Measurements from ENCODE around the gene RAB4B. TPM values are rescaled to one million over a fixed set of nuclear protein-coding genes. Genes with fewer than 3 reads are reported as not detected.
A peak's percentile ranks its signal among the peaks of the same experiment; 100 is the strongest.

The RAB4B gene
- total RNA-seq, 2 donors from 2014 or later = 52.4 to 55.4 TPM

DNA sequence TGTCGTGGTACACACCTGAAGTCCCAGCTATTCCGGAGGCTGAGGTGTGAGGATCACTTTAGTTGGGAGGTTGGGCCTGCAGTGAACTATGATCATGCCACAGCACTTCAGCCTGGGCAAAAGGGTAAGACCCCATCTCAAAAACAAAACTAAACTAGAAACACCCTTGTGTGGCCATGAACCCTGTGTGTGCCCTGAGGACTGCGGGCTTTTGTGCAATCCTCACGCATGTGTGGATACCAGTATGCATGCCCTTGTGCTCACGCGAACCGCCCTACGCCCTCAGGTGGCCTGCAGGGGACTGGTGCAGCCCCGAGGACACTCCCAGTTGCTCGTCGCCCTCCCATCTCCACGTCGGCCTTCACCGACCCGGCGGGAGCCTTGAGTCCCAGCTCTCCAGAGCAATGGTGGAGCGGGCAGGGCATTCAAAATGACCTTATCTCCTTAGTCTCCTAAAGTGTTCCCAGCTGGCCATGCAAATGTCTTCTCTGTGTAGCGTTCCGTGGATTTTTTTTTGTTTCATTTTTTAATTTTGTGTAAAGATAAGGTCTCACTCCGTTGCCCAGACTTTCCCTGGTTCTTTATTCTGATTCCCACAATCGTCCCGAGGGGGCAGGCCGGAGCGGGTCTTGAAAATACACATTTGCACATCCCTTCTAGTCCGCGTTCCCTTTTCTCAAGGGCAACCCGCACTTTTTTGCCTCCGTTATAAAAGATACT, 20.1 kb downstream of the RAB4B start:
- Mint-ChIP-seq H3K27me3 (no peaks in the 10 kb centered on the region), H3K36me3 (ENCODE audit: low read depth) (peaks cover 12% of the 10 kb centered on the region), H3K4me1 (peaks cover 36% of the 10 kb centered on the region), H3K4me3 (peak overlapping the region; percentile 98), H3K27ac (peak overlapping the region; percentile 99)
- H3K9me3 ChIP-seq (ENCODE audit: control insufficient read depth, low read length, poor library complexity, severe bottlenecking) = no peaks in the 10 kb centered on the region
- ATAC-seq (peak; percentile 44), DNase-seq (peak; percentile 49 to 61 (median 51))

DNA sequence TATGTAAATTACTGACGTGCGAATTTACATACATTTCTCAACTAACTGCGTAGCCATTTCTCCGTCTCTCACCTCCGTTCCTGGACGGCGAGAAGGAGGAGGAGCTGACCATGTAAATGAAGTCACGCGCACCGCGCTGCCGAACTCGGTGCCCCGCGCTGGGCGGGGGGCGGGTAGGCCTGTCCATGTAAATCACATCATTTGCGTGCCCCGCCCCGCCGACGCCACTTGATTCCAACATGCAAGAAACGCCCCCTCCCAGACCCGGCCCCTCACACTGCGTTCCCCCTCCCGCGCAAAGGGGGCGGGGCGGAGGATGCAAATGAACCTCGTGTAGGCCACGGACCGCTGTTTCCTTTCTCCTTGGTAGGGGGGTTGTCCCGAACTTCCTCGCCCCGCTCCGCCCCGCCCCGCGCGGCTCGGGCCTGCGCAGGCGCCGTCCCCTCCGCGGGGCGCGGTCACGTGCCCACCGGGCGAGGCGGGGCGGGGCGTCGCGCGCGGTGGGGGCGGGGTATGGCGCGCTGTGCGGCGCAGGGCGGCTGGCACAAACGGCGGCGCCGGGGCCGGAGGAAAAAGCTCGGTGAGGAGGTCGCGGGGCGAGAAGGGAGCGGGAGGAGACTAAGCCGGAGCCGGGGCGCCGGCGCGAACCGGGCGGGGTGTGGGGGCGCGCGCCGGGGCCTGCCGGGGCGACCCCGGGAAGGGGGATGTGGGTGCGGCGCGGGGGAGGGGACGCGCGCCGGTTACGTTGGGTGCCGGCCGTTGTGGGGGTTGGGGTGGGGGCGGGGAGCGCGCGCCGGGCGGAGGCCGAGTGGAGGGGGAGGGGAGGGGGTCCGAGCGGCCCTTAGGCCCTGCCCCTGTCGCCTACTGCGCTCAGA, 20.9 kb downstream of the RAB4B start, which contains the start of gene EGLN2:
Gene EGLN2, plus strand, starts transcription at position 509 of the 875 bp plus-strand sequence. CDS start 1,382 bp downstream, outside the sequence.
- Mint-ChIP-seq H3K27me3 (no peaks in the 10 kb centered on the region), H3K36me3 (ENCODE audit: low read depth) (peaks cover 12% of the 10 kb centered on the region), H3K27ac (peak within 1 kb of the TSS; percentile 99), H3K4me3 (peak within 1 kb of the TSS; percentile 98), H3K4me1 (peaks cover 44% of the 10 kb centered on the region)
- H3K9me3 ChIP-seq (ENCODE audit: control insufficient read depth, low read length, poor library complexity, severe bottlenecking) = no peaks in the 10 kb centered on the region
- ATAC-seq = peak; percentile 86
- DNase-seq = peak; percentile 100

DNA sequence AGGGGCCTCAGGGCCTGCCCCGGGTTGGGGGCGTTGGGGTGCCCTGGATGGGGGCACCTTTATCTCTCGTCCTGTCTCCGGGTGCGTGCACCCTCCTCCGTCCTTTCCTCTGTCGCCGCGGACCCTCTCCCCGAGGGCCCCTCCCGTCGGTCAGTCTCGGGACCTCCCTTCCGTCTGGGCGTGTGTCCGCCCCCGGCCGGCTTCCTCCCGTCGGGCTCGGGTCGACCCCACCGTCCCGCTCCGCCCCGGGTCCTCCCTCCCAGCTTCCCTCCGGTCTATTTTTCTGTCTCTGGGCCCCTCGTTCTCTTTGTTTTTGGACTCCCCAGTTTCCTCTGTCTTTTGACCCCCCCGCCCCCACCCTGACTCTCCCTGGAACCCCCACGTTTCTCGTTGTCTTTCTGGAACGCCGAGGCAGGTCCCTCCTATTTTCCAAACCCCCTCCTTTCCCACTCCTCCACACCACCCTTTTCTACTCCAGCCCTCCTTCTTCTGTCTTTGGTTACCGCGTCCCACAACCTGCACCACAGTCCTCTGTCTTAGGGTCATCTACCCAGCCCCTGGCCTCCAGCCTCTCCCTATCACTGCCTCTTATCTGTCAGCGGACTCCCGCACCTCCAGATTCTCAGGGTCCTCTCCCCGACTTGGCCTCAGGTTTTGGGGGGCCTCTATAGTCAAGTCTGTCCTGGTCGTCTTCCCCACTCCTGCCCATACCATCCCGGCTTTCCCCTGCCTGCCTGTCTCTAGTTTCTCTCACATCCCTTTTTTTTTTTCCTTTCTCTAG, 21.7 kb downstream of the RAB4B start:
- H3K4me1 Mint-ChIP-seq = peaks cover 52% of the 10 kb centered on the region
- peaks cover 12% of the 10 kb centered on the region for H3K36me3 Mint-ChIP-seq (ENCODE audit: low read depth)
- H3K27ac Mint-ChIP-seq = peak overlapping the region; percentile 98
- H3K4me3 Mint-ChIP-seq = peak overlapping the region; percentile 98
- ATAC-seq (no peak), DNase-seq (no peak)
- H3K27me3 Mint-ChIP-seq = no peaks in the 10 kb centered on the region
- H3K9me3 ChIP-seq (ENCODE audit: control insufficient read depth, low read length, poor library complexity, severe bottlenecking) = no peaks in the 10 kb centered on the region

DNA sequence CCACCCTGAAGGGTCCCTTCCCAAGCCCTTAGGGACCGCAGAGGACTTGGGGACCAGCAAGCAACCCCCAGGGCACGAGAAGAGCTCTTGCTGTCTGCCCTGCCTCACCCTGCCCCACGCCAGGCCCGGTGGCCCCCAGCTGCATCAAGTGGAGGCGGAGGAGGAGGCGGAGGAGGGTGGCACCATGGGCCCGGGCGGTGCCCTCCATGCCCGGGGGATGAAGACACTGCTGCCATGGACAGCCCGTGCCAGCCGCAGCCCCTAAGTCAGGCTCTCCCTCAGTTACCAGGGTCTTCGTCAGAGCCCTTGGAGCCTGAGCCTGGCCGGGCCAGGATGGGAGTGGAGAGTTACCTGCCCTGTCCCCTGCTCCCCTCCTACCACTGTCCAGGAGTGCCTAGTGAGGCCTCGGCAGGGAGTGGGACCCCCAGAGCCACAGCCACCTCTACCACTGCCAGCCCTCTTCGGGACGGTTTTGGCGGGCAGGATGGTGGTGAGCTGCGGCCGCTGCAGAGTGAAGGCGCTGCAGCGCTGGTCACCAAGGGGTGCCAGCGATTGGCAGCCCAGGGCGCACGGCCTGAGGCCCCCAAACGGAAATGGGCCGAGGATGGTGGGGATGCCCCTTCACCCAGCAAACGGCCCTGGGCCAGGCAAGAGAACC, 22.4 kb downstream of the RAB4B start:
- ATAC-seq (no peak), DNase-seq (no peak)
- no peaks in the 10 kb centered on the region for H3K9me3 ChIP-seq (ENCODE audit: control insufficient read depth, low read length, poor library complexity, severe bottlenecking)
- H3K27me3 Mint-ChIP-seq = no peaks in the 10 kb centered on the region
- H3K36me3 Mint-ChIP-seq (ENCODE audit: low read depth) = peaks cover 12% of the 10 kb centered on the region
- H3K4me3 Mint-ChIP-seq = peak overlapping the region; percentile 98
- peaks cover 60% of the 10 kb centered on the region for H3K4me1 Mint-ChIP-seq
- peak overlapping the region; percentile 98 for H3K27ac Mint-ChIP-seq

DNA sequence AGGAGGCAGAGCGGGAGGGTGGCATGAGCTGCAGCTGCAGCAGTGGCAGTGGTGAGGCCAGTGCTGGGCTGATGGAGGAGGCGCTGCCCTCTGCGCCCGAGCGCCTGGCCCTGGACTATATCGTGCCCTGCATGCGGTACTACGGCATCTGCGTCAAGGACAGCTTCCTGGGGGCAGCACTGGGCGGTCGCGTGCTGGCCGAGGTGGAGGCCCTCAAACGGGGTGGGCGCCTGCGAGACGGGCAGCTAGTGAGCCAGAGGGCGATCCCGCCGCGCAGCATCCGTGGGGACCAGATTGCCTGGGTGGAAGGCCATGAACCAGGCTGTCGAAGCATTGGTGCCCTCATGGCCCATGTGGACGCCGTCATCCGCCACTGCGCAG, 22.9 kb downstream of the RAB4B start:
- no peak for ATAC-seq
- Mint-ChIP-seq H3K36me3 (ENCODE audit: low read depth) (peaks cover 12% of the 10 kb centered on the region), H3K4me3 (peak overlapping the region; percentile 98), H3K4me1 (peaks cover 63% of the 10 kb centered on the region), H3K27ac (peak overlapping the region; percentile 98), H3K27me3 (no peaks in the 10 kb centered on the region)
- no peak for DNase-seq
- no peaks in the 10 kb centered on the region for H3K9me3 ChIP-seq (ENCODE audit: control insufficient read depth, low read length, poor library complexity, severe bottlenecking)

DNA sequence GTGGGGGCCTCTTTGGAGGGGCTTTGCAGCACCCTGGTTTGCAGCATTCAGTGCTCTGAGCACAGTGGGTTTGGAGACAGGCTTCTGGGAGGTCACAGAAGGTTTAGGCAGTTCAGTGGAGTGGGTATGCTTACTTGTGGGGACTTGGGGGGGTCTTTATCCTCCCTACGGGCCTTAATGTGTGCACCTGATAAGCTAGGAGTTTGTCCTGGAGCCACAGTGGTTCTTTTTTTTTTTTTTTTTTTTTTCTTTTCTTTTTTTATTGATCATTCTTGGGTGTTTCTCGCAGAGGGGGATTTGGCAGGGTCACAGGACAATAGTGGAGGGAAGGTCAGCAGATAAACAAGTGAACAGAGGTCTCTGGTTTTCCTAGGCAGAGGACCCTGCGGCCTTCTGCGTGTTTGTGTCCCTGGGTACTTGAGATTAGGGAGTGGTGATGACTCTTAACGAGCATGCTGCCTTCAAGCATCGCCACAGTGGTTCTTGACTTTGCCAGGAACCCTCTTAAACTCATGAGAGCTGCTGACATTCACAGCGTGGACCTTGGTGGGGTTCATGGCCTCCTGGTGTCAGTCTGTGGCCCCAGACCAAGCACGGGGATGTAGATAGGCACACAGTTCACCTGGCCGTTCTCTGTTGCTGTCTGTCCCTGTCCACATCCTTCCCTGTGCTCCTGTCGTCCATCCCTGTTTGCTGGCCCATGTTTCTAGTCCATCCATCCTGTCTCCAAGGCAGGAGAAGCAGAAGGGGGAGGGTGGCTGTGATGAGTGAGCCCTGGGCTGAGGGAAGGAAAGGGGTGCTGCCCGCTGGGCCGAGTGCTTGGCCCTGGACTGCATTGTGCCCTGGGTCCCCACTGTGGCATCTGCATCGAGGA, 23.6 kb downstream of the RAB4B start:
- no peaks in the 10 kb centered on the region for H3K27me3 Mint-ChIP-seq
- no peaks in the 10 kb centered on the region for H3K9me3 ChIP-seq (ENCODE audit: control insufficient read depth, low read length, poor library complexity, severe bottlenecking)
- ATAC-seq (no peak), DNase-seq (no peak)
- H3K4me1 Mint-ChIP-seq = peaks cover 69% of the 10 kb centered on the region
- peak overlapping the region; percentile 98 for H3K4me3 Mint-ChIP-seq
- peaks cover 12% of the 10 kb centered on the region for H3K36me3 Mint-ChIP-seq (ENCODE audit: low read depth)
- peak overlapping the region; percentile 98 for H3K27ac Mint-ChIP-seq

DNA sequence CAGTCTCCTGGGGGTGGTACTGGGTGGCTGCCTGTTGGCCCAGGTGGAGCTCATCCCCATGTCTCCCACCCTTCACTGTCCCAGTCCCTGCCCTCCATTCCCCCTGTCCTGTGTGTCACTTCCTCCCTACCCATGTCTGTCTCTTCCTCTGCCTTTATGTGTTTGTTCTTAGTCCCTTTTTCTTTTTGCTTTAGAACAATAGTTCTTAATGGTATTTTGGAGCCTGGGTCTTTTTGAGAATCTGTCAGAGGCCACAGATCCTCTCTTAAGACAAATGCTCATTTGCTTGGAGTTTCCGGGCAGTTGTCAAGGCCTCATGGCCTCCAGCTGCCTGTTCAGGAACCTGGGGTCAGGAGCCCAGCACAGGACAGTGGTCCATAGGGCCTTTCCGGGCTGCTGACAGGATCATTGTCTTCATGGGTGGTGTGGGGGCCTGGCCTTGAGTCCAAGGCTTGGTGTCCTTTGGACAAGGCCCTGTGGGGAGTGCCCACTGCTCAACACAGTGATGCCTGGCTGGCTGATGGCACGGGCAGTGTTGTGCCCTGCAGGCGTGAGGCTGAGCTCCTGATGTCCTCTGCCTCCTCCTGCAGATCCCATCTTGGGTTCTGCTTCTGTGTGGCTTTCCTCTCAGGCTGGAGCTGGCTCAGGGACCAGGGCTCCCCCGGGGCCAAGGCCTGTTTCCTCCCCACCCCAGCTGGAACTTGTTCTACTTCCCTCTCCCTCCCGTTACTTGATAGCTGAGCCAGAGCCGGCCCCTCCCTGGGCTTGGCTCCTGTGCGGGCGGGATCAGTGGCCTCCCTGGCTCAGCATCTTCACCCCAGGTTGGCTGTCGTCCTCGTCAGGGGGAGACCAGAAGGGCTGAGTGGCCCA, 24.5 kb downstream of the RAB4B start:
- DNase-seq (no peak), ATAC-seq (no peak)
- H3K4me1 Mint-ChIP-seq = peaks cover 74% of the 10 kb centered on the region
- peak overlapping the region; percentile 98 for H3K4me3 Mint-ChIP-seq
- peak overlapping the region; percentile 98 for H3K27ac Mint-ChIP-seq
- no peaks in the 10 kb centered on the region for H3K9me3 ChIP-seq (ENCODE audit: control insufficient read depth, low read length, poor library complexity, severe bottlenecking)
- peaks cover 12% of the 10 kb centered on the region for H3K36me3 Mint-ChIP-seq (ENCODE audit: low read depth)
- H3K27me3 Mint-ChIP-seq = no peaks in the 10 kb centered on the region

DNA sequence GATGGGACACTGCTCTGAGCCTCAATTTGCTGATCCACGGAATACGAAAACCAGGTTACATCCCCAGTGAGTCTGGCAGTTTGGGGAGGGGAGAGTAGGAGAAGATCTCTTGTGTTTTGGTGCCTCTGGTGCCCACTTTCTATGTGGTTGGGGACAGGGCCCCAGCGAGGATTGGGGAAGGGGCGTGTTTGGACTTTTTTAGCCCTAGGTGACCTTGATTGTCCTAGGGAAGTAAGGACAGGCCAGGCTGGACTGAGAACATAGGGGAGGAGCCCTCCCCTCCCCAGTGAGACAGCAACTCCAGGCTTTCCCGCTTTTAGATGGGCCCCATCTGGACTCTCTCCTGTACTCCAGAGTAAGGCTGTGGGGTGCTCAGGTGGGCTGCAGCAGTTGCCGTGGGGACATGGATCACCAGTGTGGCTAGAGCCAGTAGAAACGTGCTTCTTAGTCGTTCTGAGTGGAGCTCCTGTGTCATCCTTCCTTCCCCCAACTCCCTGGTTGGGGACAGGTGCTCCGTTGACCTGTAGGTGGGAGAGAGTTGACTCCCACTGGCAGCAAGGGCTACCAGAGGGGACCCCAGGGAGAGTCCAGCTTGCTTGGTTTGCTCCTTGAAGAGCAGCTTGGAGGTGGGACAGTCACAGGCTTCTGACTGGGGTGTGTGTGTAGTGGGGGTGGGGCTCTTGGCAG, 25.3 kb downstream of the RAB4B start:
- peak overlapping the region; percentile 98 for H3K4me3 Mint-ChIP-seq
- ATAC-seq (no peak), DNase-seq (no peak)
- peaks cover 16% of the 10 kb centered on the region for H3K36me3 Mint-ChIP-seq (ENCODE audit: low read depth)
- peaks cover 77% of the 10 kb centered on the region for H3K4me1 Mint-ChIP-seq
- no peaks in the 10 kb centered on the region for H3K27me3 Mint-ChIP-seq
- H3K27ac Mint-ChIP-seq = peak overlapping the region; percentile 98
- no peaks in the 10 kb centered on the region for H3K9me3 ChIP-seq (ENCODE audit: control insufficient read depth, low read length, poor library complexity, severe bottlenecking)

DNA sequence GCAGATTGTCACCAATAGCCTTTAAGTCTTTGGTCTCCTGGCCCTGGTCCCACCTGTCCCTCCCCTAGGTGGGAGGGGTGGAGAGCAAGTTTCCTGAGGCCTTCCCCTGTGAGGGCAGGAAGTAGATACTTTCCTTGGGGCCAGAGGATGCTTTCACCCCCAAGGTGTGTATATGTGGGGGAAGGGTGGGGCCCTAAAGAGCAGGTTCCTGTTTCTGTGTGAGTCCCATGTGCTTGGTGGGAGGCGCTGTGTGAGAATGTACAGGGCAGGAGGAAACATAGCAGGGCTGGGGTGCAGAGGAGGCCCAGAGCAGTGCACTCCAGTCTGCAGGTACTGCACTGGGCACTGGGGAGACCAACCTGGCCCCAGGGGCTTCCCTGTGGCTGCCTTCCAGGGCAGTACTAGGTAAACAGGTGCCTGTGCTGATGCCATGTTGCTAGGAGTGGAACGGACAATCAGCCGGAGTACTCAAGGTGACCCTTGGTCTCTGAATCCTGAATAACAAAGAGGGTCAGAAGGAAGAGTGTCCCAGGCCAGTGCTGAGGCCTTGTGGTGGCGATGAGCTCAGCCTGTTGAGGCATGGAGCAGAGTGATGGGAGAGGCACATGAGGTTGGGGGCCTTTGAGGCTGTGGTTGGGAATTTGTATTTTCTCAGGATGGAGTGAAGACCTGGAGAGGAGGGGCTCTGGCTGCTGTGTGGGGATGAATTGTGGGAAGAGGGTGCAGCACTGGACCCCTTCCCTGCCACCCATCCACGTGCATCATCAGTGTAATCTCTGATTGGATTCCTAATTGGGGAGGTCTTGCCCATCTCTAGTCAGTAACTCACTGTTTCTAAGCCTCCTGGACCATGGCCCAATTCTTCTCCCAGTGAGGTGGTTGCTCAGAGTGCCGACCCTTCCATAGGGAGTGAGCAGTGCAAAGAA, 26.1 kb downstream of the RAB4B start:
- Mint-ChIP-seq H3K36me3 (ENCODE audit: low read depth) (peaks cover 16% of the 10 kb centered on the region), H3K27ac (peak overlapping the region; percentile 98), H3K27me3 (no peaks in the 10 kb centered on the region), H3K4me3 (peak overlapping the region; percentile 98), H3K4me1 (peaks cover 76% of the 10 kb centered on the region)
- H3K9me3 ChIP-seq (ENCODE audit: control insufficient read depth, low read length, poor library complexity, severe bottlenecking) = no peaks in the 10 kb centered on the region
- peak; percentile 38 to 57 (median 46) for DNase-seq
- peak; percentile 59 for ATAC-seq

DNA sequence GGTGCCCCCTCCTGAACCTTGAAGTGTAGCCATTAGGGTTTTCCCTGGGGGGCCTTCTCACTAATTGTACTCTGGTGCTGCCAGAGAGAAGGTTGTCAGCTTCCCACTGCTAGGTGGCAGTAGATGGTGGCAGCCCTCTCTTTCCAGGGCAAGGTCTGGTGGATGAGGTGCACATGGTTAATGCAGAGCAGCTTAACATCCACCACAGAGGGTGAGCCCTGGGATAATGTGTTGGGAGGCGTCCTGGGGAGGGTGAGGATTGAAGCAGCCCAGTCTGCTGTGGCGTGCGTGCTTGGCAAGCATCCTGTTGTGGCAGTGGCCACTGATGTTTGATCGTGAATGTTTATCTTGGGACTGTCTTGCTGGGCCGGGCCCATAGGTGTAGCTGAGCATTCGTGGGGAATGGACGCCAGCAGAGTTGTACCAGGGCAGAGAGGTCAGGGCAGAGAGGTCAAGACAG, 26.8 kb downstream of the RAB4B start:
- no peak for ATAC-seq
- peak overlapping the region; percentile 98 for H3K27ac Mint-ChIP-seq
- no peaks in the 10 kb centered on the region for H3K27me3 Mint-ChIP-seq
- peaks cover 77% of the 10 kb centered on the region for H3K4me1 Mint-ChIP-seq
- H3K9me3 ChIP-seq (ENCODE audit: control insufficient read depth, low read length, poor library complexity, severe bottlenecking) = no peaks in the 10 kb centered on the region
- DNase-seq = no peak
- peaks cover 15% of the 10 kb centered on the region for H3K36me3 Mint-ChIP-seq (ENCODE audit: low read depth)
- peak overlapping the region; percentile 98 for H3K4me3 Mint-ChIP-seq
